Measurements from ENCODE around the gene ZNF568.

Gene ZNF568

GRCh38 chr19:37007587-37008220 lies 91.6 kb downstream of the ZNF568 start:
- peak; percentile 19 for DNase-seq

DNA sequence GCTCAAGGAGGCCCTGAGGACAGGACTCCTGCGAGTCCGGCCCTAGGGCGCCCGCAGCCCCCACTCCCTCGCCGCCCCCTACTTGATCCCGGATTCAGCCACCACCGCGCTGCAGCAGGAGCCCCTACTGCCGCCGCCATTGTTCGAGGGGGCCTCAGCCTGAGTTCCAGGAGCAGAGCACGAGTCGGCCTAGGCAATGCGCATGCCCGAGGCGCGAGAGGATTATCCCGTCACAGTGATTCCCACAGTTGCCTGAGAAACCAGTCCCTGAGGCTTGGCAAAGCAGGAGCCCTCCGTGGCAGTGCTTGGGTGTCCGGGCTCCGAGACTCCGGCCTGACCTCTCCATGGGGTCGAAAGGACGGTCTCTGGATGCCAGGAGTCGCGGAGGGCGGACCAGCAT lies 93.7 kb downstream of the ZNF568 start:
- no peak for DNase-seq

DNA sequence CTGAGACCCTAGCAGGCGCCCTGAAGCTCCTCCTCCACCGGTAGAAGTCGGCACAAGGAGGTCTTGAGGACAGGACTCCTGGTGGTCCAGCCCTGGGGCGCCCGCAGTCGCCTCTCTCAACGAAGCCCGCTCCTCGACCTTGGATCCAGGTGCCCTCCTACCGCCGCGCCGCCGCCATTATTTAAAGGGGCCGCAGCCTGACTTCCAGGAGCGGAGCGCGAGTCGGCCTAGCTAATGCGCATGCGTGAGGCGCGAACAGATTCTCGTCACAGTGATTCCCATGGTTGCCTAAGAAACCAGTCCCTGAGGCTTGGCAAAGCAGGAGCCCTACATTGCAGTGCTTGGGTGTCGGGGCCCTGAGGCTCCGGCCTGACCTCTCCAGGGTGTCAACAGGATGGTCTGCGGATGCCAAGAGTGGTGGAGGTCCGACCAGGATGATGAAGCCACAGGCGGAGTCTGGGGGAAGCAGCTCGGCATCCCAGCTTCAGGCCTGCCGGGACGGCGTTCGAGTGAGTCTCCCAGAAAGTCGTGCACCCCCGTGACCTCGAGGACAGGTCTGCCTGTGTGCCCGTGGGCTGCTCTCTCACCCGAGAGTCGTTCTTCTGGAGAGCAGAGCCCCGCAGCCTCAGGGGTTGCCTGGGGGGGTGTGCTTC lies 96.1 kb downstream of the ZNF568 start:
- no peak for DNase-seq

GRCh38 chr19:37014456-37014855 lies 98.3 kb downstream of the ZNF568 start:
- DNase-seq, result no peak

DNA sequence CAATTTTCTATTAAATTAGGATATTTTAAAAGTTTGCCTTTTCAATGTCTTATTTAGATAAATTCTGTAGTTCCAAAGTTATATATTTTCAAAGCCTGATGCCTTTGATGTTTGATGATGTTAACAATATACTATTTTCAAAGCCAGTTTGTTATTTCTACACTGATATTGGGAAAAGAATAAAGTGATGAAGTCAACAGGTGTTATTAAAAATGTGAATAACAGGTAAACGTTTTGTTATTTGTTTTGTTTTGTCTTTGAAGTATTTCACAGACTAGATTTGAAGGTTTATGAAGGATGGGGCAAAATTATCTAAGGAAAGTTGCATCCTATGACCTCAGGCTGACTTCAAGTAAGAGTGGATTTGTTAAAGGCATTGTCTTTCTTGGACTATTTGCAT lies 129.0 kb downstream of the ZNF568 start:
- no peak for DNase-seq

Data from T-helper 9 cell (primary cell).